ENCODE data around the gene ALK.

The ALK gene

DNA sequence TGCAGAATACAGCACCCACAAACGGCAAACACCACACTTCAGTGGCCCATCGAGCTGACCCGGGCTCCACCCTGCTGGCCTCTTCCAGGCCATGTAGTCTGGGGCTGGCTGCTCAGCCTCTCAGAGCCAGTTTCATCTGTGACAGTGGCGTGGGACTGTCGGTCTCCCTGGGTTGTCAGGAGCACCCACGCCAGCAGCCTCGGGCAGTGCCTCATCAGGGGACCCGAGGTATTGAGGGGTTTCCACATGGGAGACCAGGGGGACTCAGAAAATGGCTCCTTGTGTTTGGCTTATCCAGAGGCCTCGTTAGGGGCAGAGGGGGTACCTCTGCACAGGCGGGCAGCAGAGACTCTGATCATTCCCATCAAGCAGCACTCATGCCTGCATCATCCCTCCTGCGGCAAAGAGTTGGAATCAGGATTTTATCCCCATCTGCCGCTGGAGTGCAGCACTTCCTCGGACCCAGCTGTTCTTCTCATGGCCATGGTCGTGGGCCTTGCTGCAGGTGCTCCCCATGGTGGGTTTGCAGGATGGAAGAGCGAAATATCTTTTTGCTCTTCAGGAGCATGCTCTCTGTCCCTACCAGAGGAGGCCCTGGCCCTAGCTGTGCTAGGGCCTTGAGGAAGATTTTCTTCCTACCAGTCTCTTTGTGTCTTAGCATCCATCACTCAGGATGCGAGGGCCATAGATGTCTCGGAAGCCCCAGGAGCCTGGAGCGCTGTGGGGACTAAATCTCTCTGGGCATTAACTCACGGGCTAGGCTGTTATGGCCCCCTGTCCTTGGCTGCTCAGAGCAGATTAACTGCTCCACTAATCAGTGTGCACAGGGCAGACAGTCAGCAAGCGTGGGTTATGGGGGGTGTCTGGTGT is 705.4 kb downstream of the ALK start:
- Histone ChIP-seq H4K20me1 (no peaks in the 10 kb centered on the region), H3K36me3 (no peaks in the 10 kb centered on the region), H3K9me3 (0 out of 2 replicates have a peak, but pooled peaks cover 8% of the 10 kb centered on the region), H3K9ac (no peak overlapping the region), H3K27me3 (no peaks in the 10 kb centered on the region), H3K27ac (no peak overlapping the region), H3K4me1 (peaks cover 4% of the 10 kb centered on the region), H3K4me3 (no peak overlapping the region), H3K4me2 (no peak overlapping the region)
- TF ChIP-seq Cebpa-rat (IDR thresholded peaks at IDR 0.05) = no peak

- Histone ChIP-seq H4K20me1 (no peaks in the 10 kb centered on the region), H3K27ac (no peak overlapping the region), H3K36me3 (no peaks in the 10 kb centered on the region), H3K4me3 (no peak overlapping the region), H3K9ac (no peak overlapping the region), H3K4me1 (peaks cover 4% of the 10 kb centered on the region), H3K4me2 (no peak overlapping the region), H3K9me3 (0 out of 2 replicates have a peak, but pooled peaks cover 6% of the 10 kb centered on the region), H3K27me3 (no peaks in the 10 kb centered on the region)
- no peak for TF ChIP-seq Cebpa-rat (IDR thresholded peaks at IDR 0.05)
These were observed 706.3 kb downstream of the ALK start for GRCh38 chr2:29215073-29215472.

GRCh38 chr2:29213888-29214291 is 707.5 kb downstream of the ALK start:
- no peaks in the 10 kb centered on the region for H3K36me3 ChIP-seq
- H3K9ac ChIP-seq = no peak overlapping the region
- H3K27me3 ChIP-seq = no peaks in the 10 kb centered on the region
- H3K4me2 ChIP-seq = peak overlapping the region; percentile 20; the same call in 1 of the 2 replicates
- no peaks in the 10 kb centered on the region for H3K9me3 ChIP-seq
- H3K27ac ChIP-seq = no peak overlapping the region
- no peaks in the 10 kb centered on the region for H4K20me1 ChIP-seq
- H3K4me3 ChIP-seq = no peak overlapping the region
- TF ChIP-seq Cebpa-rat (IDR thresholded peaks at IDR 0.05) = no peak
- H3K4me1 ChIP-seq = peaks cover 4% of the 10 kb centered on the region

- no peak for TF ChIP-seq Cebpa-rat (IDR thresholded peaks at IDR 0.05)
- H3K27ac ChIP-seq = no peak overlapping the region
- H3K27me3 ChIP-seq = no peaks in the 10 kb centered on the region
- no peak overlapping the region for H3K4me2 ChIP-seq
- no peaks in the 10 kb centered on the region for H3K36me3 ChIP-seq
- peaks cover 4% of the 10 kb centered on the region for H3K4me1 ChIP-seq
- H3K9ac ChIP-seq = no peak overlapping the region
- no peaks in the 10 kb centered on the region for H4K20me1 ChIP-seq
- no peak overlapping the region for H3K4me3 ChIP-seq
- no peaks in the 10 kb centered on the region for H3K9me3 ChIP-seq
These were observed 709.4 kb downstream of the ALK start for GRCh38 chr2:29212009-29212408.

DNA sequence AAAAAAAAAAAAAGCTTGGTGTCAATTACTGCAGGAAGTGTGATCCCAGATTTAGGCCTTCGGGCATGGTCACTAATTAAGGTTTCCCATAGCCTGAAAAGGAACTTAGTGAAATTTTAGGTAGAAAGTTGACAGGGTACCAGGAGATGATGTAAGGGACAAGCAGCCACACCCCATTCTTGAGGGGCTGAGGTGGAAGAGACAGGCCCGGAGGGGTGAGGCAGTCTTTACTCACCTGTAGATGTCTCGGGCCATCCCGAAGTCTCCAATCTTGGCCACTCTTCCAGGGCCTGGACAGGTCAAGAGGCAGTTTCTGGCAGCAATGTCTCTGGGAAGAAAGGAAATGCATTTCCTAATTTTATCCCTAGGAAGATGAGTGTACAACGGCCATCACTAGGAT is 711.8 kb downstream of the ALK start:
- H3K9ac ChIP-seq = no peak overlapping the region
- peaks cover 4% of the 10 kb centered on the region for H3K4me1 ChIP-seq
- H3K27me3 ChIP-seq = no peaks in the 10 kb centered on the region
- H3K27ac ChIP-seq = no peak overlapping the region
- H4K20me1 ChIP-seq = no peaks in the 10 kb centered on the region
- H3K36me3 ChIP-seq = no peaks in the 10 kb centered on the region
- no peaks in the 10 kb centered on the region for H3K9me3 ChIP-seq
- H3K4me3 ChIP-seq = no peak overlapping the region
- H3K4me2 ChIP-seq = no peak overlapping the region
- no peak for TF ChIP-seq Cebpa-rat (IDR thresholded peaks at IDR 0.05)

DNA sequence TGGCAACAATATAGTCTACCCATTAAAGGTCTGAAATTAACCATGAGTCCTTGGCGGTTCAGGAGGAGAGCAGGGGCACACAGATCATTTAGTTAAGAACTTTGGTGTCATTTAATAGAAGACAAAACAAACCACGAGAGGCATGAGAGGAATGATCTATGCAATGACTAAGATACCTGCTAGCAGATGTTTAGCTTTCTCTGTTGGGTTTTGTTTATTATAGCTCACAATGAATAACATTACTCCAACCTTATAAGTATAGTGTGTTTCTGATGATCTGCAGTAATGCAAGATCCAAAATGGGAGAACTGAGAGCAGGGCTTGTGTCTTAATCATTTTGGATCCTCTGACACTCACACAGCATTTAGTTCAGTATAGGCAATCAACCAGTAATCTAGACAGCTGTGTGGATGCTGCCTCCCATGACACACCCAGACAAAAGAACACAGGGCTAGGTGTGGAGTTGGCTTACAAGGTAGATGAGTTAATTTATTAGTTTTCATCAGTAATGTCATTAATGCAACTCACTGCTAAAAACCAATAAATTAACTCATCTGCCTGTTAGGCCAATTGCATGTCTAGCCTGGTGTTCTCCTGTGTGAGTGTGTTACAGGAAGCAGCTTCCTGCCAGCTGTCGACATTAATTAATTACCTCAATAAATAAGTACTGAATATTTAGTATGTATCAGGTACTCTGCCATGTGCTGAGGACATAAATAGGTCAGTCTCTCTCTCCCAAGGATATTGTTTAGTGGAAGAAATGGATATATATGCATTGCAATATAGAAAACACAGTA is 713.8 kb downstream of the ALK start:
- no peak overlapping the region for H3K4me3 ChIP-seq
- no peak overlapping the region for H3K4me2 ChIP-seq
- no peaks in the 10 kb centered on the region for H3K27me3 ChIP-seq
- no peaks in the 10 kb centered on the region for H3K36me3 ChIP-seq
- no peak overlapping the region for H3K27ac ChIP-seq
- H4K20me1 ChIP-seq = no peaks in the 10 kb centered on the region
- no peak for TF ChIP-seq Cebpa-rat (IDR thresholded peaks at IDR 0.05)
- no peaks in the 10 kb centered on the region for H3K4me1 ChIP-seq
- H3K9me3 ChIP-seq = no peaks in the 10 kb centered on the region
- H3K9ac ChIP-seq = no peak overlapping the region

DNA sequence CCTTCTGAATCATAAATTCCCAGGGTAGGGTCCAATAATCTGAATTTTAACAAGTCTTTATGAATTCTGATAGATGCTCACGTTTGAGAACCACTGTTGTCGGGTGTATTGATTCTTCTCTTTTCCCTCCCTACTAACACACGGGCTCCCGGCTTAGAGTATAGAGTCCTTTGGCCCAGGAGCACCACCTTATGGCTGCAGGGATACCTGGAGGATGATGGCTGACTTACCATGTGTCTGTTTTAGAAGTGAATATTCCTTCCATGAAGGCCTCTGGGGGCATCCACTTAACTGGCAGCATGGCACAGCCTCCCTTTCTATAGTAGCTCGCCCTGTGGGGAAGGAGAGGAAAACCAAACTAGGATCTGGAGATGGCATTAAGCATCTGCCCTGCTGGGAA is 714.4 kb downstream of the ALK start:
- no peak for TF ChIP-seq Cebpa-rat (IDR thresholded peaks at IDR 0.05)
- no peak overlapping the region for H3K27ac ChIP-seq
- H3K27me3 ChIP-seq = no peaks in the 10 kb centered on the region
- H4K20me1 ChIP-seq = no peaks in the 10 kb centered on the region
- H3K9me3 ChIP-seq = no peaks in the 10 kb centered on the region
- H3K36me3 ChIP-seq = no peaks in the 10 kb centered on the region
- no peak overlapping the region for H3K4me2 ChIP-seq
- no peak overlapping the region for H3K4me3 ChIP-seq
- H3K9ac ChIP-seq = no peak overlapping the region
- H3K4me1 ChIP-seq = no peaks in the 10 kb centered on the region

GRCh38 chr2:29202819-29203495 is 718.4 kb downstream of the ALK start:
- no peaks in the 10 kb centered on the region for H3K27me3 ChIP-seq
- no peak overlapping the region for H3K27ac ChIP-seq
- no peaks in the 10 kb centered on the region for H3K36me3 ChIP-seq
- no peak overlapping the region for H3K9ac ChIP-seq
- H3K4me3 ChIP-seq = no peak overlapping the region
- H3K4me2 ChIP-seq = no peak overlapping the region
- no peaks in the 10 kb centered on the region for H3K9me3 ChIP-seq
- H3K4me1 ChIP-seq = no peaks in the 10 kb centered on the region
- no peaks in the 10 kb centered on the region for H4K20me1 ChIP-seq
- no peak for TF ChIP-seq Cebpa-rat (IDR thresholded peaks at IDR 0.05)

DNA sequence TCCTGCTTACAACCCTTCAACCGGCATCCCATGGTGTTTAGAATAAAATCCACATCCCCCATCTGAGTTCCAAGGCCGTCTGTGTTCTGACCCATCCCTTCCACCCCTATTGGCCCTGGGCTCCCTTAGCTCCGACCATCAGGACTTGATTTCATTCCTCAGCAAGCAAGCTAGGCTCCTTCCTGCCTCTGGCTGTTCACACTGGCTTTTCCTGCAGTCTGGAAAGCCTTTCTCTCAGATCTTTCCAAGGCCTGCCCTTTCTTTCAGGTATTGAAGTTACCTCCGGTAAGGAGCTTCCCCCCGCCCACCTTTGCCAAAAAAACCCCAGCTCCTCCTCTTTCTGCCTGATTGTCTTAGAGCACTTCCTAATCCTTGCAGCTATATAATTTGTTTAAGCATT is 719.4 kb downstream of the ALK start:
- no peaks in the 10 kb centered on the region for H3K36me3 ChIP-seq
- no peaks in the 10 kb centered on the region for H3K4me1 ChIP-seq
- no peak for TF ChIP-seq Cebpa-rat (IDR thresholded peaks at IDR 0.05)
- no peak overlapping the region for H3K9ac ChIP-seq
- H3K4me3 ChIP-seq = no peak overlapping the region
- H3K4me2 ChIP-seq = no peak overlapping the region
- no peaks in the 10 kb centered on the region for H3K9me3 ChIP-seq
- no peak overlapping the region for H3K27ac ChIP-seq
- H3K27me3 ChIP-seq = no peaks in the 10 kb centered on the region
- no peaks in the 10 kb centered on the region for H4K20me1 ChIP-seq

Measured in BLaER1 (cell line).